Measurements from ENCODE around the gene NEK1.

- TF ChIP-seq, protein P1, sequence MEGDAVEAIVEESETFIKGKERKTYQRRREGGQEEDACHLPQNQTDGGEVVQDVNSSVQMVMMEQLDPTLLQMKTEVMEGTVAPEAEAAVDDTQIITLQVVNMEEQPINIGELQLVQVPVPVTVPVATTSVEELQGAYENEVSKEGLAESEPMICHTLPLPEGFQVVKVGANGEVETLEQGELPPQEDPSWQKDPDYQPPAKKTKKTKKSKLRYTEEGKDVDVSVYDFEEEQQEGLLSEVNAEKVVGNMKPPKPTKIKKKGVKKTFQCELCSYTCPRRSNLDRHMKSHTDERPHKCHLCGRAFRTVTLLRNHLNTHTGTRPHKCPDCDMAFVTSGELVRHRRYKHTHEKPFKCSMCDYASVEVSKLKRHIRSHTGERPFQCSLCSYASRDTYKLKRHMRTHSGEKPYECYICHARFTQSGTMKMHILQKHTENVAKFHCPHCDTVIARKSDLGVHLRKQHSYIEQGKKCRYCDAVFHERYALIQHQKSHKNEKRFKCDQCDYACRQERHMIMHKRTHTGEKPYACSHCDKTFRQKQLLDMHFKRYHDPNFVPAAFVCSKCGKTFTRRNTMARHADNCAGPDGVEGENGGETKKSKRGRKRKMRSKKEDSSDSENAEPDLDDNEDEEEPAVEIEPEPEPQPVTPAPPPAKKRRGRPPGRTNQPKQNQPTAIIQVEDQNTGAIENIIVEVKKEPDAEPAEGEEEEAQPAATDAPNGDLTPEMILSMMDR (IDR thresholded peaks at IDR 0.05): no peak
- TF ChIP-seq POLR2A (IDR thresholded peaks at IDR 0.05): no peak
These were observed 121.2 kb downstream of the NEK1 start for GRCh38 chr4:169491211-169491610.

Measured in uterus (tissue), 2 donors.